Cardiac muscle cell (in vitro differentiated cells and primary cell): ENCODE results near the gene KCNT2. TPM values are rescaled to one million over a fixed set of nuclear protein-coding genes. Genes with fewer than 3 reads are reported as not detected.

Source experiments
- DNase-seq, 2 donors: peaks; one replicate each; pipeline versions ENCODE4 v3.0.0 to v3.0.0-alpha.2; 2010 to 2017; ENCODE audit warnings: low read depth in 1 of 2, low spot score in 1 of 2
- H3K27ac ChIP-seq: fragments of 200-600 bp; sonication (generic); 2 replicates; pipeline ENCODE4 v1.5.1; 2016
- H3K27me3 ChIP-seq: fragments of 200-600 bp; sonication (generic); 2 replicates; pipeline ENCODE4 v1.6.0; 2016; ENCODE audit warnings: control low read depth
- H3K36me3 ChIP-seq: fragments of 200-600 bp; sonication (generic); 2 replicates; pipeline ENCODE4 v1.5.1; 2016; ENCODE audit warnings: control low read depth
- H3K4me1 ChIP-seq: fragments of 200-600 bp; sonication (generic); 2 replicates; pipeline ENCODE4 v1.8.1; 2017; ENCODE audit warnings: low read depth, mild to moderate bottlenecking, mixed run types
- H3K4me3 ChIP-seq: fragments of 200-600 bp; sonication (generic); 2 replicates; pipeline ENCODE4 v1.5.1; 2016; ENCODE audit warnings: mild to moderate bottlenecking
- H3K9me3 ChIP-seq: fragments of 200-600 bp; sonication (generic); 2 replicates; pipeline ENCODE4 v1.5.1; 2017; ENCODE audit warnings: low read depth, mild to moderate bottlenecking, control low read depth
- polyA plus RNA-seq: library from polyadenylated mRNA; unstranded; fragments of >200 nt; fragmentation: Nextera tagmentation; extraction: Ambion mirVana; gene quantifications from 2 replicates; pipeline ENCODE4 v1.2.1, GENCODE V29; 2016
- total RNA-seq: library from RNA; depleted of rRNA; stranded (reverse); fragments of >200 nt; gene quantifications from 2 replicates; pipeline ENCODE4 v1.2.3, GENCODE V29; 2016
- TF ChIP-seq, protein P1 (sequence below): IDR thresholded peaks from 2 replicates; pipeline ENCODE4 v1.5.1; 2012; ENCODE audit warnings: low read depth, mild to moderate bottlenecking, low read length

KCNT2 gene
- total and polyA plus RNA-seq, 2 experiments from 2014 or later = 2.0 to 5.0 TPM

DNA sequence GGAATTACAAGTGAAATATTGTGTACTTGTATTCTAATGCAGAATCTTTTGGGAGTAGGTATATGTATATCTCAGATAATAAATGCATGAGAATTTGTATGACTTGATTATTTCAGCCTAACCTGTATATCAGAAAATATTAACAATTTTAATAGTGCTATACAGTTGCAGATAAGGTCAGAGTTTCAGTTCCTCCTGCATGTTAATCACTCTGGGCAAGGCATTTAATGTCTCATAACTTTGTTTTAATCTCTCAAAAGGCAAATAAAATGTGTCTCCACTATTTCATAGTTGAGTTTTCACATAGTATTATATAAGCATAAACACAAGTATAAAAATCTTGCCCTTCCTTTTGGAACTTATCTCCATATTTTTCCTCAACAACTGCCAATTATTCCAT, 352.5 kb downstream of the KCNT2 start:
- Histone ChIP-seq H3K9me3 (no peaks in the 10 kb centered on the region), H3K4me3 (no peak overlapping the region), H3K27ac (no peak overlapping the region), H3K27me3 (no peaks in the 10 kb centered on the region), H3K4me1 (no peaks in the 10 kb centered on the region), H3K36me3 (no peaks in the 10 kb centered on the region)
- no peak for DNase-seq
- TF ChIP-seq, protein P1, sequence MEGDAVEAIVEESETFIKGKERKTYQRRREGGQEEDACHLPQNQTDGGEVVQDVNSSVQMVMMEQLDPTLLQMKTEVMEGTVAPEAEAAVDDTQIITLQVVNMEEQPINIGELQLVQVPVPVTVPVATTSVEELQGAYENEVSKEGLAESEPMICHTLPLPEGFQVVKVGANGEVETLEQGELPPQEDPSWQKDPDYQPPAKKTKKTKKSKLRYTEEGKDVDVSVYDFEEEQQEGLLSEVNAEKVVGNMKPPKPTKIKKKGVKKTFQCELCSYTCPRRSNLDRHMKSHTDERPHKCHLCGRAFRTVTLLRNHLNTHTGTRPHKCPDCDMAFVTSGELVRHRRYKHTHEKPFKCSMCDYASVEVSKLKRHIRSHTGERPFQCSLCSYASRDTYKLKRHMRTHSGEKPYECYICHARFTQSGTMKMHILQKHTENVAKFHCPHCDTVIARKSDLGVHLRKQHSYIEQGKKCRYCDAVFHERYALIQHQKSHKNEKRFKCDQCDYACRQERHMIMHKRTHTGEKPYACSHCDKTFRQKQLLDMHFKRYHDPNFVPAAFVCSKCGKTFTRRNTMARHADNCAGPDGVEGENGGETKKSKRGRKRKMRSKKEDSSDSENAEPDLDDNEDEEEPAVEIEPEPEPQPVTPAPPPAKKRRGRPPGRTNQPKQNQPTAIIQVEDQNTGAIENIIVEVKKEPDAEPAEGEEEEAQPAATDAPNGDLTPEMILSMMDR = no peak

DNA sequence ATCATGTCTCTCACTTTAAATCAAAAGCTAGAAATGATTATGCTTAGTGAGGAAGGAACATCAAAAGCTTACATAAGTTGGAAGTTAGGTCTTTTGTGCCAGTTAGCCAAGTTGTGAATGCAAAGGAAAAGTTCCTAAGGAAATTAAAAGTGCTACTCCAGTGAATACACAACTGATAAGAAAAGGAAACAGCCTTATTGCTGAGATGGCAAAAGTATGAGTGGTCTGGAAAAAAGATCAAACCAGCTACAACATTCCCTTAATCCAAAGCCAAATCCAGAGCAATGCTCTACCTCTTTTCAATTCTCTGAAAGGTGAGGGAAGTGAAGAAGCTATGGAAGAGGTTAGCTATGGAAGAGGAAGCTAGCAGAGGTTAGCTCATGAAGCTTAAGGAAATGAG, 378.7 kb downstream of the KCNT2 start:
- Histone ChIP-seq H3K27me3 (no peaks in the 10 kb centered on the region), H3K36me3 (no peaks in the 10 kb centered on the region), H3K4me3 (no peak overlapping the region), H3K9me3 (no peaks in the 10 kb centered on the region), H3K4me1 (no peaks in the 10 kb centered on the region), H3K27ac (no peak overlapping the region)
- TF ChIP-seq, protein P1 = no peak
- no peak for DNase-seq

DNA sequence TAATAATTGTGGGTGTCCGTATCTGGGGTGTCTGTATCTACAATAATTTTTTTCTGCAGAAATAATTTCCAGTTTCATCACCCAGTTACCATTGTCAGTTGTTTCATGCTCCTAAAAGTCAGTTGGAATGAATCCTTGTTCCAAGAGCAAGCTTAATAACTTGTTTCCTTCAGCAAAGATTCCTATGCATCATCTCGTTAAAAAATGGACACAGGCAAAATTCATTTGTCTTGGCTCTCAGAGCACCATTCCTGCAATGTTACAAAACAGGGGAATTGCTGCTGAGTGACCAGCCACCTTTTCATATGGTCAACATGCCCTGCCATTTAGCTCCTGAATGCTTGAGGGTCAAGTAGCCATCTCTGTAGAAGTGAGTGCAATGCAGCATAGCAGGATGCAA, 393.4 kb downstream of the KCNT2 start:
- Histone ChIP-seq H3K27me3 (no peaks in the 10 kb centered on the region), H3K36me3 (no peaks in the 10 kb centered on the region), H3K4me1 (no peaks in the 10 kb centered on the region), H3K4me3 (no peak overlapping the region), H3K9me3 (no peaks in the 10 kb centered on the region), H3K27ac (no peak overlapping the region)
- TF ChIP-seq, protein P1 = no peak
- no peak for DNase-seq

DNA sequence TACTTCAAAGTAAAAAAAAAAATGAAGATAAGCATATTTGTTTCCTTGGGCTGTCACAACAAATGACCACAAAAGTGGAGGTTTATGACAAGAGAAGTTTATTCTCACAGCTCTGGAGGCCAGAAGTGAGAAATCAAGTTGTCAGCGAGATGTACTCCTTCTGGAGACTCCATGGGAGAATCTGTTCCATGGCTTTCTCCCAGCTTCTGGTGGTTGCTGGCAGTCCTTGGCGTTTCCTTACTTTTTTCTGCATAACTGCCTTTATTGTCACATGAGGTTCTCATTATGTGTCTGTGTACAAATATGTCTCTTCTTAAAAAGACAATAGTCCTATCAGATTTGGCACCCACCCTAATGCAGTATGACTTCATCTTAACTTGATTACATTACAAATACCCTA, 398.3 kb downstream of the KCNT2 start:
- Histone ChIP-seq H3K4me3 (no peak overlapping the region), H3K27me3 (no peaks in the 10 kb centered on the region), H3K4me1 (peaks cover 2% of the 10 kb centered on the region), H3K36me3 (no peaks in the 10 kb centered on the region), H3K27ac (no peak overlapping the region), H3K9me3 (no peaks in the 10 kb centered on the region)
- TF ChIP-seq, protein P1 = no peak
- peak in 1 of 2 donors; percentile 86 for DNase-seq

DNA sequence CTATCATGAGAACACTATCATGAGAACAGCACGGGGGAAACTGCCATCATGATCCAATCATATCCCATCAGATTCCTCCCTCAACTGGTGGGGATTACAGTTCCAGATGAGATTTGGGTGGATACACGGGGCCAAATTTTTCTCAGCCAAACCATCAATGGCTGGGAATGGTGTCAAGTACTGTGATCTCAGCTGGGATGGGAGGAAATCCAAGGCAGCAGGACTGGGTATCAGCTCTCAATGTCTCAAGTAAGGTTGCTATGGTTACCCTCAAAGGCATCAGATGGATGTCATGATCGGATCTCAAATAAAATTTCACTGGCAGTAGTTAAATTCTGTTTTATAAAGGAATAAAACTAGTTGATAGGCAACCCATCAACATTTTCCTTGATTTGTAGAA, 399.0 kb downstream of the KCNT2 start:
- Histone ChIP-seq H3K27ac (no peak overlapping the region), H3K27me3 (no peaks in the 10 kb centered on the region), H3K36me3 (no peaks in the 10 kb centered on the region), H3K9me3 (no peaks in the 10 kb centered on the region), H3K4me3 (no peak overlapping the region), H3K4me1 (peaks cover 2% of the 10 kb centered on the region)
- TF ChIP-seq, protein P1 = no peak
- DNase-seq = no peak

DNA sequence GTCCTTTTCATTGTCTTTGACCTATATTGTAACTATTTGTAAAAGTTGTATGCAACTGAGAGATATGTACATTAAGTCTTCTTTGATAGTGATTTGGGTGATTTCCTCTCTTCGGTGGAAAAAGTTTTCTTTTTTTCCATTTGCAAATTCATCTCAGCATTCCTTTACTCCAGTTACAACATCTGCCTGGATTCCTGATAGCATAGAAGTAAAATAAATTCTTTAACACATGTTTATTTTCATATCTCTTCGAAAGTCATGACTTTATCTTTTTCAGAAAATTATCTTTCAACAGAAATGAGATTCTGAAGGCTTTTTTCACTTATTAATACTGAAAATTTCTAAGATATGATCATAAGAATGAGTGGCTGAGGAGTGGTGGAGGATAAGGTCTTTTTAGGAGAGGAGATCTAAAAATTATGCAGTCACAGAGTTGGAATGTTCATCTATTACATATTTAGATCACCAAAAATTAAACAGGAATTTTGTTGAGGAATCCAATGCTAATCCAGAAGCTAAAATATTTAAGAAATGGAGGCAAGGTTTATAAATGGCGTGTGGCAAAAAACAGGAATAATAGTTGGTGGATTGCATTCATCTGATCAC, 400.5 kb downstream of the KCNT2 start:
- DNase-seq = peak in 1 of 2 donors; percentile 11
- TF ChIP-seq, protein P1 = no peak
- Histone ChIP-seq H3K4me3 (no peak overlapping the region), H3K27ac (no peak overlapping the region), H3K36me3 (no peaks in the 10 kb centered on the region), H3K4me1 (peaks cover 2% of the 10 kb centered on the region), H3K27me3 (no peaks in the 10 kb centered on the region), H3K9me3 (no peaks in the 10 kb centered on the region)
